Measurements from ENCODE around the gene ZNF48. TPM values are rescaled to one million over a fixed set of nuclear protein-coding genes. Genes with fewer than 3 reads are reported as not detected.

The ZNF48 gene
- total and polyA plus RNA-seq, 9 donors: 2.7 to 9.8 (median 6.6) TPM

GRCh38 chr16:30409125-30410060 is 14.2 kb downstream of the ZNF48 start:
- H3K9me3 ChIP-seq: no peaks in the 10 kb centered on the region
- H3K4me1 ChIP-seq (ENCODE audit: insufficient read depth): peaks cover 9% of the 10 kb centered on the region
- DNase-seq: peak; percentile 85 to 94 (median 92)
- no peak overlapping the region for H3K27ac ChIP-seq
- TF ChIP-seq POLR2A (IDR thresholded peaks at IDR 0.05) (peak; percentile 11), EP300 (IDR thresholded peaks at IDR 0.05) (no peak), CTCF (IDR thresholded peaks at IDR 0.05) (peak; percentile 78 to 86 (median 83))
- intact Hi-C loops (cut with DNase I): loop anchor here in 3 of 4 donors (5.0 to 10.0 kb wide), 4 partner anchors 42 to 345 kb away; partner anchors contain the start of genes ALDOA (in 1 of the 3), TBX6 (in 1 of the 3) and YPEL3 (in 1 of the 3)
- WGBS, 3 donors: 34 to 36% (median 34%) methylated on average over 15 of the region's 15 CpGs
- H3K36me3 ChIP-seq: no peaks in the 10 kb centered on the region
- H3K27me3 ChIP-seq: no peaks in the 10 kb centered on the region
- no peak overlapping the region for H3K4me3 ChIP-seq

- TF ChIP-seq EP300 (IDR thresholded peaks at IDR 0.05): no peak
- no peak for TF ChIP-seq CTCF (IDR thresholded peaks at IDR 0.05)
- no peak for TF ChIP-seq POLR2A (IDR thresholded peaks at IDR 0.05)
- H3K4me3 ChIP-seq: no peak overlapping the region
- no peaks in the 10 kb centered on the region for H3K36me3 ChIP-seq
- H3K4me1 ChIP-seq (ENCODE audit: insufficient read depth): peaks cover 10% of the 10 kb centered on the region
- H3K27me3 ChIP-seq: no peaks in the 10 kb centered on the region
- H3K27ac ChIP-seq: no peak overlapping the region
- intact Hi-C loops (cut with DNase I): loop anchor here in 1 of 4 donors (10.0 kb wide), 1 partner anchor 318 kb away; the partner anchor contains the start of genes TBX6 and YPEL3
- no peak for DNase-seq
- H3K9me3 ChIP-seq: no peaks in the 10 kb centered on the region
- 66 to 77% (median 70%) methylated on average over 6 of the region's 6 CpGs for WGBS, 3 donors
These were observed 18.0 kb downstream of the ZNF48 start for GRCh38 chr16:30413112-30413806.

GRCh38 chr16:30414159-30414558 is 18.9 kb downstream of the ZNF48 start:
- 65 to 81% (median 75%) methylated on average over 5 of the region's 5 CpGs for WGBS, 3 donors
- no peak for DNase-seq
- H3K36me3 ChIP-seq: no peaks in the 10 kb centered on the region
- H3K27ac ChIP-seq: no peak overlapping the region
- H3K9me3 ChIP-seq: no peaks in the 10 kb centered on the region
- TF ChIP-seq EP300 (IDR thresholded peaks at IDR 0.05) (no peak), POLR2A (IDR thresholded peaks at IDR 0.05) (no peak), CTCF (IDR thresholded peaks at IDR 0.05) (no peak)
- H3K27me3 ChIP-seq: no peaks in the 10 kb centered on the region
- peaks cover 7% of the 10 kb centered on the region for H3K4me1 ChIP-seq (ENCODE audit: insufficient read depth)
- H3K4me3 ChIP-seq: no peak overlapping the region
- intact Hi-C loops (cut with DNase I): loop anchor here in 1 of 4 donors (10.0 kb wide), 1 partner anchor 319 kb away; the partner anchor contains the start of genes TBX6 and YPEL3

GRCh38 chr16:30416047-30416603 is 20.9 kb downstream of the ZNF48 start:
- H3K4me1 ChIP-seq (ENCODE audit: insufficient read depth): peaks cover 5% of the 10 kb centered on the region
- TF ChIP-seq EP300 (IDR thresholded peaks at IDR 0.05) (no peak), CTCF (IDR thresholded peaks at IDR 0.05) (no peak), POLR2A (IDR thresholded peaks at IDR 0.05) (no peak)
- no peaks in the 10 kb centered on the region for H3K27me3 ChIP-seq
- no peak overlapping the region for H3K4me3 ChIP-seq
- no peaks in the 10 kb centered on the region for H3K9me3 ChIP-seq
- H3K27ac ChIP-seq: no peak overlapping the region
- H3K36me3 ChIP-seq: no peaks in the 10 kb centered on the region
- intact Hi-C loops (cut with DNase I): loop anchor here in 2 of 4 donors (5.0 to 10.0 kb wide), 2 partner anchors 321 to 324 kb away; partner anchors contain the start of genes TBX6 (in 2 of the 2) and YPEL3 (in 1 of the 2)
- no peak for DNase-seq
- 90 to 94% (median 92%) methylated on average over 4 of the region's 4 CpGs for WGBS, 3 donors

Data from ovary (tissue), 9 donors.